Measurements from ENCODE around the gene C6orf120. TPM values are rescaled to one million over a fixed set of nuclear protein-coding genes. Genes with fewer than 3 reads are reported as not detected.

The C6orf120 gene
- total and polyA plus RNA-seq, 9 of the 15 experiments (the other 6 are each of a cell fraction or from before 2014, with no cell fraction given) = 7.7 to 44.9 (median 34.8) TPM

DNA sequence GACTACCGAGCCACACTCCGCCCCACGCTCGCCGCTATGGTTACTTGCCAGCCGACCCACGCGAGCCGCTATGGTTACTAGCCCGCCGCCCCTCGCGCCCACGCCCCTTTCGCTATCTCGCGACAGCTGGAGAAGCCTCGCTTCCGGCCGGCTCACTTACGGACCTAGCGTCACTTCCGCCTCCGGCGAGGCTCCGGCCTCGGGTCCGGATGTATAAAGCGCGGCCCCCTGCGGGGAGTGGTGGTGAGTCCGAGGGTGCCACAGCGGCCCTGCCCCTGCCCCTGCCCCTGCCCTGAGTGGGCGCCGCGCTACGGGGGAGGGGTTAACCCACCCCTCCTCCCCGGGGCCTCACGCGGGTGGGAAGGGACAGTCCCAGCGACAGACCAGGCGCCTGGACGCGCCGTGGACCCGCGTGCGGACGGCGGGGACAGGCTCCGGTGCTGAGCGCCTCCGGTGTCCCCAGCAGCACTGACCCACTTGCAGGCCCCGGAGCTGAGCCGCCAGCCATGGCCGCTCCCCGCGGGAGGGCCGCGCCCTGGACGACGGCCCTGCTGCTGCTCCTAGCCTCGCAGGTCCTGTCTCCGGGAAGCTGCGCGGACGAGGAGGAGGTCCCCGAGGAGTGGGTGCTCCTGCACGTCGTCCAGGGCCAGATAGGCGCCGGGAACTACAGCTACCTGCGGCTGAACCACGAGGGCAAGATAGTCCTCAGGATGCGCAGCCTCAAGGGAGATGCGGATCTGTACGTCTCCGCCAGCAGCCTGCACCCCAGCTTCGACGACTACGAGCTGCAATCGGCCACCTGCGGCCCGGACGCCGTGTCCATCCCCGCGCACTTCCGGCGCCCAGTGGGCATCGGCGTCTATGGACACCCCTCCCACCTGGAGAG lies at the start of gene C6orf120, which contains the start of gene WDR27 (continued):
- TF ChIP-seq, protein P1, sequence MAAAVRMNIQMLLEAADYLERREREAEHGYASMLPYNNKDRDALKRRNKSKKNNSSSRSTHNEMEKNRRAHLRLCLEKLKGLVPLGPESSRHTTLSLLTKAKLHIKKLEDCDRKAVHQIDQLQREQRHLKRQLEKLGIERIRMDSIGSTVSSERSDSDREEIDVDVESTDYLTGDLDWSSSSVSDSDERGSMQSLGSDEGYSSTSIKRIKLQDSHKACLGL (CRISPR knock-in tag; IDR thresholded peaks at IDR 0.05; ENCODE audit: borderline replicate concordance, poor library complexity, severe bottlenecking) = no peak
- peak; percentile 95 for TF ChIP-seq TGIF2 (CRISPR knock-in tag; IDR thresholded peaks at IDR 0.05)
- TF ChIP-seq CBX3 (IDR thresholded peaks at IDR 0.05; ENCODE audit: borderline replicate concordance in 1 of 2, low read length in 2 of 2) = peak in 1 of 2 experiments; percentile 0; a peak in 1 of 3 replicates
- TF ChIP-seq, protein P2, sequence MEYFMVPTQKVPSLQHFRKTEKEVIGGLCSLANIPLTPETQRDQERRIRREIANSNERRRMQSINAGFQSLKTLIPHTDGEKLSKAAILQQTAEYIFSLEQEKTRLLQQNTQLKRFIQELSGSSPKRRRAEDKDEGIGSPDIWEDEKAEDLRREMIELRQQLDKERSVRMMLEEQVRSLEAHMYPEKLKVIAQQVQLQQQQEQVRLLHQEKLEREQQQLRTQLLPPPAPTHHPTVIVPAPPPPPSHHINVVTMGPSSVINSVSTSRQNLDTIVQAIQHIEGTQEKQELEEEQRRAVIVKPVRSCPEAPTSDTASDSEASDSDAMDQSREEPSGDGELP (CRISPR knock-in tag; IDR thresholded peaks at IDR 0.05; ENCODE audit: borderline replicate concordance) = peak; percentile 97
- TF ChIP-seq ZNF354B (CRISPR knock-in tag; IDR thresholded peaks at IDR 0.05) = no peak
- TF ChIP-seq ATF7 (IDR thresholded peaks at IDR 0.05) = peak; percentile 83
- TF ChIP-seq, protein P3, sequence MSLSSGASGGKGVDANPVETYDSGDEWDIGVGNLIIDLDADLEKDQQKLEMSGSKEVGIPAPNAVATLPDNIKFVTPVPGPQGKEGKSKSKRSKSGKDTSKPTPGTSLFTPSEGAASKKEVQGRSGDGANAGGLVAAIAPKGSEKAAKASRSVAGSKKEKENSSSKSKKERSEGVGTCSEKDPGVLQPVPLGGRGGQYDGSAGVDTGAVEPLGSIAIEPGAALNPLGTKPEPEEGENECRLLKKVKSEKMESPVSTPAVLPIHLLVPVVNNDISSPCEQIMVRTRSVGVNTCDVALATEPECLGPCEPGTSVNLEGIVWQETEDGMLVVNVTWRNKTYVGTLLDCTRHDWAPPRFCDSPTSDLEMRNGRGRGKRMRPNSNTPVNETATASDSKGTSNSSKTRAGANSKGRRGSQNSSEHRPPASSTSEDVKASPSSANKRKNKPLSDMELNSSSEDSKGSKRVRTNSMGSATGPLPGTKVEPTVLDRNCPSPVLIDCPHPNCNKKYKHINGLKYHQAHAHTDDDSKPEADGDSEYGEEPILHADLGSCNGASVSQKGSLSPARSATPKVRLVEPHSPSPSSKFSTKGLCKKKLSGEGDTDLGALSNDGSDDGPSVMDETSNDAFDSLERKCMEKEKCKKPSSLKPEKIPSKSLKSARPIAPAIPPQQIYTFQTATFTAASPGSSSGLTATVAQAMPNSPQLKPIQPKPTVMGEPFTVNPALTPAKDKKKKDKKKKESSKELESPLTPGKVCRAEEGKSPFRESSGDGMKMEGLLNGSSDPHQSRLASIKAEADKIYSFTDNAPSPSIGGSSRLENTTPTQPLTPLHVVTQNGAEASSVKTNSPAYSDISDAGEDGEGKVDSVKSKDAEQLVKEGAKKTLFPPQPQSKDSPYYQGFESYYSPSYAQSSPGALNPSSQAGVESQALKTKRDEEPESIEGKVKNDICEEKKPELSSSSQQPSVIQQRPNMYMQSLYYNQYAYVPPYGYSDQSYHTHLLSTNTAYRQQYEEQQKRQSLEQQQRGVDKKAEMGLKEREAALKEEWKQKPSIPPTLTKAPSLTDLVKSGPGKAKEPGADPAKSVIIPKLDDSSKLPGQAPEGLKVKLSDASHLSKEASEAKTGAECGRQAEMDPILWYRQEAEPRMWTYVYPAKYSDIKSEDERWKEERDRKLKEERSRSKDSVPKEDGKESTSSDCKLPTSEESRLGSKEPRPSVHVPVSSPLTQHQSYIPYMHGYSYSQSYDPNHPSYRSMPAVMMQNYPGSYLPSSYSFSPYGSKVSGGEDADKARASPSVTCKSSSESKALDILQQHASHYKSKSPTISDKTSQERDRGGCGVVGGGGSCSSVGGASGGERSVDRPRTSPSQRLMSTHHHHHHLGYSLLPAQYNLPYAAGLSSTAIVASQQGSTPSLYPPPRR (CRISPR knock-in tag; IDR thresholded peaks at IDR 0.05; ENCODE audit: borderline replicate concordance) = peak; percentile 38; the same call in 1 of the 2 replicates
- TF ChIP-seq, protein P4, sequence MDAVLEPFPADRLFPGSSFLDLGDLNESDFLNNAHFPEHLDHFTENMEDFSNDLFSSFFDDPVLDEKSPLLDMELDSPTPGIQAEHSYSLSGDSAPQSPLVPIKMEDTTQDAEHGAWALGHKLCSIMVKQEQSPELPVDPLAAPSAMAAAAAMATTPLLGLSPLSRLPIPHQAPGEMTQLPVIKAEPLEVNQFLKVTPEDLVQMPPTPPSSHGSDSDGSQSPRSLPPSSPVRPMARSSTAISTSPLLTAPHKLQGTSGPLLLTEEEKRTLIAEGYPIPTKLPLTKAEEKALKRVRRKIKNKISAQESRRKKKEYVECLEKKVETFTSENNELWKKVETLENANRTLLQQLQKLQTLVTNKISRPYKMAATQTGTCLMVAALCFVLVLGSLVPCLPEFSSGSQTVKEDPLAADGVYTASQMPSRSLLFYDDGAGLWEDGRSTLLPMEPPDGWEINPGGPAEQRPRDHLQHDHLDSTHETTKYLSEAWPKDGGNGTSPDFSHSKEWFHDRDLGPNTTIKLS (IDR thresholded peaks at IDR 0.05; ENCODE audit: borderline replicate concordance, low read depth) = peak; percentile 90
- peak; percentile 69 for TF ChIP-seq MBD2 (IDR thresholded peaks at IDR 0.05; ENCODE audit: borderline replicate concordance, low read depth)
- peak; percentile 35; the same call in 1 of the 2 replicates for TF ChIP-seq SOX6 (IDR thresholded peaks at IDR 0.05)
- TF ChIP-seq, protein P5, sequence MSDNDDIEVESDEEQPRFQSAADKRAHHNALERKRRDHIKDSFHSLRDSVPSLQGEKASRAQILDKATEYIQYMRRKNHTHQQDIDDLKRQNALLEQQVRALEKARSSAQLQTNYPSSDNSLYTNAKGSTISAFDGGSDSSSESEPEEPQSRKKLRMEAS (CRISPR knock-in tag; IDR thresholded peaks at IDR 0.05) = peak; percentile 75
- TF ChIP-seq, protein P6, sequence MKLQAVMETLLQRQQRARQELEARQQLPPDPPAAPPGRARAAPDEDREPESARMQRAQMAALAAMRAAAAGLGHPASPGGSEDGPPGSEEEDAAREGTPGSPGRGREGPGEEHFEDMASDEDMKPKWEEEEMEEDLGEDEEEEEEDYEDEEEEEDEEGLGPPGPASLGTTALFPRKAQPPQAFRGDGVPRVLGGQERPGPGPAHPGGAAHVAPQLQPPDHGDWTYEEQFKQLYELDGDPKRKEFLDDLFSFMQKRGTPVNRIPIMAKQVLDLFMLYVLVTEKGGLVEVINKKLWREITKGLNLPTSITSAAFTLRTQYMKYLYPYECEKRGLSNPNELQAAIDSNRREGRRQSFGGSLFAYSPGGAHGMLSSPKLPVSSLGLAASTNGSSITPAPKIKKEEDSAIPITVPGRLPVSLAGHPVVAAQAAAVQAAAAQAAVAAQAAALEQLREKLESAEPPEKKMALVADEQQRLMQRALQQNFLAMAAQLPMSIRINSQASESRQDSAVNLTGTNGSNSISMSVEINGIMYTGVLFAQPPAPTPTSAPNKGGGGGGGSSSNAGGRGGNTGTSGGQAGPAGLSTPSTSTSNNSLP (IDR thresholded peaks at IDR 0.05; ENCODE audit: borderline replicate concordance, low read depth, low read length) = no peak
- peak; percentile 88 for TF ChIP-seq KAT7 (CRISPR knock-in tag; IDR thresholded peaks at IDR 0.05; ENCODE audit: borderline replicate concordance)
- no peak for TF ChIP-seq KHSRP (IDR thresholded peaks at IDR 0.05)
- no peak for TF ChIP-seq ZNF785 (CRISPR knock-in tag; IDR thresholded peaks at IDR 0.05)

All from K562 (cell line).